Ovary (tissue), 9 donors: ENCODE data around the gene COX4I1. TPM values are rescaled to one million over a fixed set of nuclear protein-coding genes. Genes with fewer than 3 reads are reported as not detected.
"Not testable (repeated sequence)": the region's sequence is repeated elsewhere in the genome, so short reads cannot be mapped to it uniquely, and the experiment has no call there.

Experiments used
- DNase-seq, 5 donors: peaks; one replicate each; pipeline ENCODE4 v3.0.0-alpha.2; 2019 to 2020
- H3K27ac ChIP-seq, 2 donors: fragments of 200-600 bp; one replicate each; pipeline versions ENCODE4 v1.5.1 to v1.8.0; 2019 to 2022
- H3K27me3 ChIP-seq: fragments of 200-600 bp; one replicate; pipeline ENCODE4 v1.8.0; 2022
- H3K36me3 ChIP-seq: fragments of 200-600 bp; sonication (generic); one replicate; pipeline ENCODE4 v1.5.1; 2019
- H3K4me1 ChIP-seq: one replicate; pipeline ENCODE4 v1.8.1; 2013; ENCODE audit warnings: mild to moderate bottlenecking, moderate library complexity; ENCODE audit not compliant: insufficient read depth
- H3K4me3 ChIP-seq: fragments of 200-600 bp; sonication (generic); one replicate; pipeline ENCODE4 v1.5.1; 2017
- H3K9me3 ChIP-seq, 2 donors: fragments of 200-600 bp in 1 of 2; sonication (generic) in 1 of 2; one replicate each; pipeline versions ENCODE4 v1.5.1 to v1.8.1; 2013 to 2019; ENCODE audit warnings: mild to moderate bottlenecking in 1 of 2, moderate library complexity in 1 of 2
- EP300 ChIP-seq: sonication (generic); formaldehyde crosslinking; IDR thresholded peaks from one replicate; pipeline ENCODE4 v1.6.1; 2017; ENCODE audit warnings: antibody characterized with exemption
- POLR2A ChIP-seq: fragments of 450-650 bp; IDR thresholded peaks from one replicate; pipeline ENCODE4 v1.6.1; 2017; ENCODE audit warnings: antibody characterized with exemption, mild to moderate bottlenecking, moderate library complexity
- WGBS, 3 donors: extraction: QIAGEN DNeasy Blood & Tissue Kit in 1 of 3; methylation state at CpG; one replicate each; pipeline versions ENCODE4 v1.1.5 to v1.1.7; 2013 to 2017; 5-methylcytosine and 5-hydroxymethylcytosine counted together
- intact Hi-C, 4 donors: fragments of 100-400 bp; cut with DNase I; formaldehyde crosslinking; loops; one replicate each; pipeline versions ENCODE4 v1.11.0 to v1.15.1; 2022 to 2023
- polyA plus RNA-seq, 2 donors: library from polyadenylated mRNA; stranded (reverse); fragments of 200-250 nt in 1 of 2; fragments of 350-450 nt in 1 of 2; fragmentation: Illumina TruSeq in 1 of 2; extraction: RNeasy Lipid Tissue Mini Kit (QIAGEN cat#74804) in 1 of 2; gene quantifications; one replicate each; pipeline ENCODE4 v1.2.3, GENCODE V29; 2013 to 2014
- total RNA-seq, 7 donors: library from RNA; depleted of rRNA in 2 of 7; stranded (reverse); fragments of >200 nt in 2 of 7; fragmentation: NEBNext Ultra II Directional in 3 of 7; extraction: Animal tissue kit (Norgen Biotek cat#: 25700) in 3 of 7; gene quantifications; one replicate each; pipeline versions ENCODE4 v1.1.0 to v1.2.4, GENCODE V29; 2016 to 2023
- TF ChIP-seq, protein P1 (sequence below), 3 donors: fragments of 450-650 bp in 2 of 3; fragments of 200-600 bp in 1 of 3; IDR thresholded peaks; one replicate each; pipeline versions ENCODE4 v1.5.1 to v1.8.0; 2016 to 2022; ENCODE audit warnings: antibody characterized with exemption in 3 of 3, mild to moderate bottlenecking in 1 of 3
- donor health status: DM: no; HTN: no; CAD: no; lungs with moderate emphysema.
- donor health status: DM: no; HTN: no; CAD: no.
- donor health status: Bipolar disorder and iron deficiency.
- donor health status: DM: yes; HTN: yes; CAD: no.
- donor health status: DM: no; HTN: no; CAD: no.
- donor health status: DM: yes; HTN: yes; CAD: no.

Gene COX4I1
- total and polyA plus RNA-seq, 9 donors = 378 to 750 (median 471) TPM

DNA sequence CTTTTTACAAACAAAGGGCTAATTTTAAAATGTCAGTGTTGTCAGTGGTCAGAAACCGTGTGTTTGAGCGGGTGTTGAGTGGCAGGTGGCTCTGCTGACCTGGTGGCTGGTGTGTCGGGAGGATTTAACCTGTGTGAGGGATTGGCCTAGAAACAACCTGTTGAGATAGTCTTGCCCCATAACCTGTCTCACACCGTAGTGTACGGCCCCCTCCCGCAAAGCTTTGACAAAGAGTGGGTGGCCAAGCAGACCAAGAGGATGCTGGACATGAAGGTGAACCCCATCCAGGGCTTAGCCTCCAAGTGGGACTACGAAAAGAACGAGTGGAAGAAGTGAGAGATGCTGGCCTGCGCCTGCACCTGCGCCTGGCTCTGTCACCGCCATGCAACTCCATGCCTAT, 7.0 kb downstream of the COX4I1 start:
- no peaks in the 10 kb centered on the region for H3K4me1 ChIP-seq
- H3K27ac ChIP-seq = no peak overlapping the region
- H3K27me3 ChIP-seq = no peaks in the 10 kb centered on the region
- intact Hi-C loops = no loop called here
- TF ChIP-seq POLR2A (no peak), EP300 (no peak)
- TF ChIP-seq, protein P1, sequence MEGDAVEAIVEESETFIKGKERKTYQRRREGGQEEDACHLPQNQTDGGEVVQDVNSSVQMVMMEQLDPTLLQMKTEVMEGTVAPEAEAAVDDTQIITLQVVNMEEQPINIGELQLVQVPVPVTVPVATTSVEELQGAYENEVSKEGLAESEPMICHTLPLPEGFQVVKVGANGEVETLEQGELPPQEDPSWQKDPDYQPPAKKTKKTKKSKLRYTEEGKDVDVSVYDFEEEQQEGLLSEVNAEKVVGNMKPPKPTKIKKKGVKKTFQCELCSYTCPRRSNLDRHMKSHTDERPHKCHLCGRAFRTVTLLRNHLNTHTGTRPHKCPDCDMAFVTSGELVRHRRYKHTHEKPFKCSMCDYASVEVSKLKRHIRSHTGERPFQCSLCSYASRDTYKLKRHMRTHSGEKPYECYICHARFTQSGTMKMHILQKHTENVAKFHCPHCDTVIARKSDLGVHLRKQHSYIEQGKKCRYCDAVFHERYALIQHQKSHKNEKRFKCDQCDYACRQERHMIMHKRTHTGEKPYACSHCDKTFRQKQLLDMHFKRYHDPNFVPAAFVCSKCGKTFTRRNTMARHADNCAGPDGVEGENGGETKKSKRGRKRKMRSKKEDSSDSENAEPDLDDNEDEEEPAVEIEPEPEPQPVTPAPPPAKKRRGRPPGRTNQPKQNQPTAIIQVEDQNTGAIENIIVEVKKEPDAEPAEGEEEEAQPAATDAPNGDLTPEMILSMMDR (IDR thresholded peaks at IDR 0.05) = no peak
- no peak overlapping the region for H3K4me3 ChIP-seq
- 90 to 94% (median 91%) methylated on average over 11 of the region's 11 CpGs for WGBS, 3 donors
- H3K36me3 ChIP-seq = no peaks in the 10 kb centered on the region
- H3K9me3 ChIP-seq = no peaks in the 10 kb centered on the region
- no peak for DNase-seq

DNA sequence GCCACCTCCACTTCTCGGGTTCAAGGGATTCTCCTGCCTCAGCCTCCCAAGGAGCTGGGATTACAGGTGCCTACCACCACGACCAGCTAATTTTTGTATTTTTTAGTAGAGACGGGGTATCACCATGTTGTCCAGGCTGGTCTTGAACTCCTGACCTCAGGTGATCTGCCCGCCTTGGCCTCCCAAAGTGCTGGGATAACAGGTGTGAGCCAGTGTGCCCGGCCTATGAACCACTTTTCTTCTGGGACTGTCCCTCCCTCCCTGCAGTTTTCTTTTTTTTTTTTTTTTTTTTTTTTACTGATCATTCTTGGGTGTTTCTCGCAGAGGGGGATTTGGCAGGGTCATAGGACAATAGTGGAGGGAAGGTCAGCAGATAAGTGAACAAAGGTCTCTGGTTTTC, 7.8 kb downstream of the COX4I1 start:
- intact Hi-C loops, H3K36me3 ChIP-seq, H3K4me1 ChIP-seq, H3K4me3 ChIP-seq, H3K27ac ChIP-seq, DNase-seq, H3K9me3 ChIP-seq, H3K27me3 ChIP-seq: not testable (repeated sequence)
- 86 to 92% (median 91%) methylated on average over 5 to 6 of the region's 6 CpGs for WGBS, 3 donors

DNA sequence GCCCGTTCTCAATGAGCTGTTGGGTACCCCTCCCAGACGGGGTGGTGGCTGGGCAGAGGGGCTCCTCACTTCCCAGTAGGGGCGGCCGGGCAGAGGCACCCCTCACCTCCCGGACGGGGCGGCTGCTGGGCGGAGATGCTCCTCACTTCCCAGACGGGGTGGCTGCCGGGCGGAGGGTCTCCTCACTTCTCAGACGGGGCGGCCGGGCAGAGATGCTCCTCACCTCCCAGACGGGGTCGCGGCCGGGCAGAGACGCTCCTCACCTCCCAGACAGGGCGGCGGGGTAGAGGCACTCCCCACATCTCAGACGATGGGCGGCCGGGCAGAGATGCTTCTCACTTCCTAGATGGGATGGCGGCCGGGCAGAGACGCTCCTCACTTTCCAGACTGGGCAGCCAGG, 8.6 kb downstream of the COX4I1 start:
- not testable (repeated sequence) for DNase-seq

DNA sequence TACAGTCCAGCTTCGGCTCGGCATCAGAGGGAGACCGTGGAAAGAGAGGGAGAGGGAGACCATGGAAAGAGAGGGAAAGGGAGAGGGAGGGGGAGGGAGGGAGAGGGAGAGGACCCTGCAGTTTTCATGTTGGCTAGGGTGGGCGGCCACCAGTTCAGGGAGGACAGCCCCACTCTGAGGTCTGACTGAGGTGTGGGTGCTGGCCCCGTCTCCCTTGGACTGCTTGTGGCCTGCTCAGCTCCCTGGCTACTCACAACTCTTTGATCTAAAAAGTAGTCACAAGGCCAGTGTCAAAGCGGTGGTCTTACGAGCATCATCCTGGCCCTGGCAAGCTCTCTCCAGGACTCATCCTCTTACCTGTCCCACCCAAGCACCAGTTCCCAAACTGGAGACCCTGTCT, 9.4 kb downstream of the COX4I1 start:
- TF ChIP-seq EP300 = no peak
- no peak for TF ChIP-seq POLR2A
- TF ChIP-seq, protein P1 (IDR thresholded peaks at IDR 0.05) = no peak
- Histone ChIP-seq H3K9me3 (no peaks in the 10 kb centered on the region), H3K4me3 (no peak overlapping the region), H3K27ac (no peak overlapping the region), H3K4me1 (no peaks in the 10 kb centered on the region), H3K36me3 (no peaks in the 10 kb centered on the region), H3K27me3 (no peaks in the 10 kb centered on the region)
- intact Hi-C loops = no loop called here
- WGBS, 3 donors = 93 to 95% (median 95%) methylated on average over 7 of the region's 7 CpGs
- no peak for DNase-seq

More for the DNA sequence above, 8.6 kb downstream of the COX4I1 start:
- 89 to 96% (median 93%) methylated on average over 4 to 21 of the region's 27 CpGs for WGBS, 3 donors
- H3K4me1 ChIP-seq, H3K4me3 ChIP-seq, H3K27me3 ChIP-seq, H3K36me3 ChIP-seq, H3K27ac ChIP-seq, H3K9me3 ChIP-seq, intact Hi-C loops: not testable (repeated sequence)

DNA sequence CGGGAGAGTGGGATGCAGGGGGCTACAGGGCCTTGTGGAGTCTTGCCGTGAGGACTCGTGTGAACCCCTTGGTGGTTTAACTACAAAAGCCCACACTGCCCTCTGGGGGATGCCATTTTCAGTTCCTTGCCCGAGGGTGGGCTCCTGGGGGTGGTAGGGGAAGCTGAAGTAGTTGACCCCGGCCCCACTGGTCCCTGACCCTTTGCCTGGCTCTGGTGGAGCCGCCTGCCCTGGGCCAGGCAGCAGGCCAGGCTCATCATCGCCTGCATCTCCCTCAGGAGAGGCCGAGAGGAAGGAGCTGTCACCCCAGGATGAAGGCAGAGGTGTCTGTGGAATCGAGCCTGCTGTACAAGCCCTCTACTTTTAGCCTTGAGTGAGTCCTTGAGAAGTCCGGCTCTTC, 10.2 kb downstream of the COX4I1 start:
- Histone ChIP-seq H3K27ac (no peak overlapping the region), H3K4me1 (no peaks in the 10 kb centered on the region), H3K36me3 (no peaks in the 10 kb centered on the region), H3K4me3 (no peak overlapping the region), H3K9me3 (no peaks in the 10 kb centered on the region), H3K27me3 (no peaks in the 10 kb centered on the region)
- TF ChIP-seq, protein P1 (IDR thresholded peaks at IDR 0.05) = no peak
- TF ChIP-seq POLR2A (no peak), EP300 (no peak)
- intact Hi-C loops = no loop called here
- DNase-seq = no peak
- WGBS, 3 donors = 50 to 52% (median 51%) methylated on average over 10 of the region's 10 CpGs
